GM19397 (cell line): ENCODE results near the gene TBX2.
"Not testable (repeated sequence)": the region's sequence is repeated elsewhere in the genome, so short reads cannot be mapped to it uniquely, and the experiment has no call there.

Experiments
- ATAC-seq: cut with Tn5 transposase; IDR thresholded peaks from one replicate; pipeline ENCODE4 v1.9.1; 2021; ENCODE audit warnings: mild to moderate bottlenecking, moderate library complexity; ENCODE audit not compliant: unreplicated experiment

Gene TBX2

DNA sequence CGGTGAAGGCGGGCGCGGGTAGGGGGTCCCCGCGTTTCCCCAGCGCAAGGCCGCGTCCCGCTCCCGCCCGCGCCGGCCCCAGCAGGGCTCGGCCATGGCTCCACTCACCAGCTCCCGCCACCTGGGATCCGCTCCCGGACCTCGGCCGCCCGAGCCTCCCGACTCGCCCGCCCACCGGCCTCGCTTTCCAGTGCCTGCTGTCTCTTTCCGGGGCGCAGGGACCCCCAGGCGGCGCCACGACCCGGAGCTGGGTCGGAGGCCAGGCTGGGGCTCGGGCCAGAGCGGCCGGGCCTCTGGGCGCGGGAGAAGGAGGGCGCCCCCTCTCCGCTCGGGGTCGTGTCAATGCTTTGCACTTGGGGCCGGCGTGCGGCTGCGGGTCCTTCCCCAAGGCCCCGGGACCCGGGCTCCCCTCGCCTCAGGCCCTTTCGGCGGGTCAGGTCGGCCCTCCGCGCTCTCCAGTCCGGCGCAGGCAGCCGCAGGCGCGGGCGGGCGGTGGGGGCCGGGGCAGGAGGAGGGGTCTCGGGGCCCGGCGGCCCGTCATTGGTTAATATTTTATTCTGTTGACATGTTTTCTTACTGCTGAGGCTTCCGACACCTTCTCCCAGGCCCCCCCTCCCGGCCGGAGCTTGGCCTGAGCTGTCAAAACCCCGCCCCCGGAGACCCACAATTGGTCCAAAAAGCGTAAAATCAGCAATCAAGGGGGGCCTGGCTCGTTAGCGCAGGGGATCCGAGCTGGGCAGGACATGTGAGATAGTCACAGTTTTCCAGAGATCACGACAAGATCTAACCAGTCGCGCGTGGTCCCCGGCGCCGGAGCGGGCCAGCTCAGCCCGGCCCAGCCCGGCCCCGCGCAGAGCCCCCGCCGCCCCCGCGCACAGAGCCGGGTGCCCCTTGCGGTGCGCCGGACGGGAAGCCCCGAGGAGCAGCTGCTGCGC, at the start of gene TBX2:
Gene TBX2, plus strand, starts transcription at position 713 of the 935 bp plus-strand sequence. CDS start 334 bp downstream, outside the sequence.
- ATAC-seq: no peak

DNA sequence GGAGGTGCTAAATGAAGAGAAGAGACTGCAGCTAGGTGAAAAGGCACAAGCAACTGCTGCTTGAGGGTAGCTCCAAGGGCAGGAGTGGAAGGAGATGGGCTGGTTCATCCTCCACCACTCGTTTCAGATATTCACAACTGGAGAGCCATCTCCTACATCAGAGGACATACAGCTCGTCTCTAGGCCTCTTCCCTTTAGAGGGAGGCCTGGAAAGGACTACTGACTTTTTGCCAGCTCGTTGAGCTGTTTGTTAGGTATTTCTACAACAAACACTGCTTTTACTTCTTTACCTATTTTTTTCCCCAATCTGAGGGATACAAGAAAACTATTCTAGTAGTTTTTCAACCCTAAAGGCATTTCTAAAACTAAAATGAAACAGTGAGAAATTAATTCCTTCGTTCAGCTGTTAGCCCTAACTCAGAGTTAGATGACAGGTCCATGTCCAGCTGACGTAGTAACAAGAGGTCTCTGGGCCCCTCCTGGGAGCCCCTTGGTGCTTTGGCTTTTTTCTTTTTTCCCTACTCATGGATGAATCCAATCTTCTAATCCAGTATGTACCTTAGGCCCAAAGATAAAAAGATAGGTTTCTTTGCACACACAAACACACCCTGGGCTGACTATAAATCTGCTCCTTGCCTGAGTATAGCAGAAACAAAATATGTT, 47.8 kb upstream of the TBX2 start:
- ATAC-seq: no peak

DNA sequence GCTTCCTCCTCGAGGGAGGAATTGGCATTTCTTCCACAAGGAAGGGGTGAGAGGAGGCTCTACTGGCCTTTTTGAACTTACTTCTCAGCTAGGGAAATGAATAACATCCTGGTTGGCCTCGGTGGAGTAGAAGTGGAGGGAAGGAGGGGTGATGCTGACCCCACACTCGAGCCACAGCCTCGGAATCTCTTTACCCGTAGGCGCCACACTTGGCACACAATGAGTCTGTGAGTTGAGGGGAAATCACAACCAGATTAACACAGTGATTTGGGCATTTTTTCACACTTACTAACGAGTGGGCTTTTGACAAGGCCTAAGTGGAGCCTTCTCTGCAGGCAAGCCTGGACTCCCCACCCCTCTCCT, 47.3 kb upstream of the TBX2 start:
- ATAC-seq: no peak

DNA sequence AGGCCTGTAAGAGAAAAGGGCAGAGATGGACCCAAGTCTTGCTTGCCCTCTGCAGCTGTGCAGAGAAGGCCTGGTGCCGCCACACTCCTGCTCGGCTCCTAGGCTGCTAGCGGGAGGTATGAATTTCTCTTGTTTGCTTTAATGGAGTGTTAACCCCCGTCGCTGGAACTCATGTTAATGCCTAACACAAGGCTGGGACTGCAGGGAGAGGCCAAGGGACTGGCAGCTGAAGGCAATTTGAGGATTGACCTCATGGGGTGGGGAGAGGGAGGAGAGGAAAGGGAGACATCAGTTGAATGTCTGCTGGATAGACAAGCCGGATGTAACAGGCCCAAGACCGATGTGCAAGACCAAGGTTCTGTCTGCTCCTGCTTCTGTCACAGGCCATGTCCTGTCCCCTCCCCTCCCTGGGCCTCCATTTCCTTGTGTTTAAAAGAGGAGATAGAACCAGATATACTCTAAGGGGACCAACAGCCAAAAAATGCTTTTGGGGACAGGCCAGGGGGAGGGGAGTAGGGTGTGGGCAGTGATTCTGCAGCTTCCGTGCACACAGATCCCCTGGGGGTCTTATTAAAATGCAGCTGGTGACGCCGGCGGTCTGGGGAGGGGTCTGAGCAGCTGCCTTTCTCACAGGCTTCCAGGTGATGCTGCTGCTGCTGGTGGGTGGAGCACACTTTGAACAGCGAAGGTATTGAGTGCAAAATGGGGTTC, 46.7 kb upstream of the TBX2 start:
- ATAC-seq: no peak

DNA sequence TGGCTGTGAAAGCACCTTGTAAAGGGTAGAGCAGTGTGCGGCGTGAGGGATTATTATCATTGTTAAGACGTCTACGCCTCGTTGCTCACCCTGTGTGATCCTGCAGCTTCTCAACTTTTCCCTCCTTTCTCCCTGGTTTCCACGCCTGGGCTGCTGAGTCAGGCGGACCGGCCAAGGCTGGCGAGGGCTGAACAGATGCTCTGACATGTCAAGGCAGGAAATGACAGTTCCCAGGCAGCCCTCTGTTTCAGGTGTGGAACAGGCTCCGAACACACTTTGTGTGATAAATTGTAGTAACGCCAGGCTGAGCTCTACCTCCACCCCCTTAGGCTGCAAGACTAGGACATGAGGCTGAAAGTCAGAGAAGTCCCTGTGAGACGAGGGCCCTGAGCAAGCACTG, 46.0 kb upstream of the TBX2 start:
- ATAC-seq: no peak

DNA sequence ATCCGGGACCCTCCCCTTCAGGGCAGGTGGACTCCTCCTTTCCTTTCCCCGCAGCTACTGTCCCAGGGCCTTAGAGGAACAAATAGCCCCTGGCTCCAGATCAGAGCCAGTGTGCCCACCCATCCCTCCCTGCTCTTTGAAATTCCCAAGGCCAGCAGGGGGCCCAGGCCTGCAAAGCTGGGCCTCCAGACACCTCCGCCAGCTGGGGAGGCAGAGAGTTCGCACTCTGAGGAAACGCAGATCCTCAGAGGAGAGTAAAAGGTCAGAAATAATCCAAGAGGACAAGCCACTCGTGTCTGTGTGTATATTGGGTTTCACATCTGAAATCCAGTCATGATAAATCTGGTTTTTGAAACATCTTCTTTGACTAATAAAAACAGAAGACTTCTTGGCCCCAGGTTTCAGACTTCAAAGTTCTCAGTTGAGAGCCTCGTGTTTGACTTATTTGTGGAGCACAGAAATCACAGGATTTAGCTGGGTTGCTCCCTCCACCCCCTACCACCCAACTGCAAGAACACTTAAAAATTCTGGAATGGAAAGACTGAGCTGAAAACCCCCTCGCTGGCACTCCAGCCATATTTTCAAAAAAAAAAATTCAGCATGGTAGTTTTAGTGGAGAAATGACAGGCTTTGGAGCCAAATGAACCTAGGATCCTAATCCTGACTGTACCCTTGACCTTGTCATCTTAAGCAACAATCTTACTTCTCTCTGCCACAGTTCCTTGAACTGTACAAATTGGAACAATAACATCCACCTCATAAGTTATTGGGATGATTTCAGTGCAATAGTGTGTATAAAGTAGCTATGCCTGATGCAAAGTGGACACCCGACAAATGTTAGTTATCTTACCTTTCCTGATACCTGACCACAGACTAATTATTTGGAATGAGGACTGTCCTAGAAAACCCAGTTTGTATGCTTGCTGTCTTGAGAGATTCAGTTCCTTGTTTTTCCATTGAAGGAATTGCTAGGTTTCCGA, 44.5 kb upstream of the TBX2 start:
- no peak for ATAC-seq

DNA sequence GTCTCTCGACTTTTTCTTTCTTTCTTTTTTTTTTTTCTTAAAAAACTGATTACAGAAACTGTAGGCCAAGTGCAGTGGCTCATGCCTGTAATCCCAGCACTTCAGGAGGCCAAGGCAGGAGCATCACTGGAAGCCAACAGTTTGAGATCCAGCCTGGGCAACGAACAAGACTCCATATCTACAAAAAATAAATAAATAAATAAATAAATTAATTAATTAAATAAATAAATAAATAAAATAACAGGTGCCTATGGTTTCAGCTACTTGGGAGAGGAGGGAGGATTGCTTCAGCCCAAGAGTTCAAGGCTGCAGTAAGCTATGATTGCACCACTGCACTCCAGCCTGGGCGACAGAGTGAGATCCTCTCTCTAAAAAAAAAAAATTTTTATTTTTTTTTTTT, 42.6 kb upstream of the TBX2 start:
- ATAC-seq: not testable (repeated sequence)

DNA sequence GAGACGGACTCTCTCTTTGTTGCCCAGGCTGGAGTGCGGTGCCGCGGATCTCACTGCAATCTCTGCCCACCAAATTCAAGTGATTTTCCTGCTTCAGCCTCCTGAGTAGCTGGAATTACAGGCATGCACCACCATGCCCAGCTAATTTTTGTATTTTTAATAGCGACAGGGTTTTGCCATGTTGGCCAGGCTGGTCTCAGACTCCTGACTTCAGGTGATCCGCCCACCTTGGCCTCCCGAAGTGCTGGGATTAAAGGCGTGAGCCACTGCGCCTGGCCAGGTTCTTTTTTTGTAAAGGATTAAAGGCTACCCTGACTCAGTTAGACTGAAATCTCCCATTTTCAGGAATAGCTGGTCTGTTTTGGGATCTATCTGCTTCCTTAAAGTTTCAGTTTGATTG, 40.1 kb upstream of the TBX2 start:
- ATAC-seq: not testable (repeated sequence)

DNA sequence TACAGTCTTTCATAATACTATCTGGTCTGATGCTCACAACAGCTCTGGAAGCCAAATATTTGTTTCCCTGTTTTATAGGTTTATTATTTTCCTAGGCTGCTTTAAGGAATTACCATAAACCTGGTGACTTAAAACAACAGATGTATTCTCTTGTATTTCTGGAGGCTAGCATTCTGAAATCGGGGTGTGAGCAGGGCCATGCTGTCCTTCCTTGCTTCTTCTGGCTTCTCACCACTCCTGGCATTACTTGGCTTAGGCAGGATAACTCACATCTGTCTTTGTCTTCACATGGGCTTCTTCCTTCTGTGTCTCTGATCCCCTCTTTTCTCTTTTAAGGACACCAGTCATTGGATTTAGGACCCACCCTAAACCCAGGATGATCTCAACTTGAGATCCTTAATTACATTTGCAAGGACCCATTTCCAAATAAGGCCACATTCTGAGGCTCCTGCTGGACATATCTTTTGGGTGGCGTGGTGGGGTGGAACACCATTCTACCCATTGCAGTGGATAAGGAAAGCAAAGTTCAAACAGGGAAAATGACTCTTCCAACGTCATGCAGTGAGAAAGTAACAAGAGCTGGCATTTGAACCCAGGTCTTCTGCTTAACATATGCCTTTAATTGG, 39.2 kb upstream of the TBX2 start:
- no peak for ATAC-seq

DNA sequence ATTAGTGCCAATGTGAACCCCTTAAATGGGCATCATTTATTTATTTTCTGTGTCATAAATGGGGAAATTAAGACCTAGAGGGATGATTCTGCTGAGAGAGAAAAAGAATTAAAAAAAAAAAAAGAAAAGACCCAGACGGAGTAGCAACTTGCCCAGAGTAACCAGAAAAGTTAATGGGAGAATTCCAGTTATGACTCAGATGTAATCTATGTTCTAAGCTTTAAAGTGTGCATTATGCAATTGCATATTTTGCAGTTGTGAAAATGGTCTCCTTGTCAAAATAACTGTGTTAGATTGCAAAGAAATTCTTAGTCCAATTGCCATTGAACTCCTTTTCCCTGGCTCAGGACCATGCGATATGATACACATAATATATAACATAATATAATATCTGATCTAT, 38.6 kb upstream of the TBX2 start:
- no peak for ATAC-seq

DNA sequence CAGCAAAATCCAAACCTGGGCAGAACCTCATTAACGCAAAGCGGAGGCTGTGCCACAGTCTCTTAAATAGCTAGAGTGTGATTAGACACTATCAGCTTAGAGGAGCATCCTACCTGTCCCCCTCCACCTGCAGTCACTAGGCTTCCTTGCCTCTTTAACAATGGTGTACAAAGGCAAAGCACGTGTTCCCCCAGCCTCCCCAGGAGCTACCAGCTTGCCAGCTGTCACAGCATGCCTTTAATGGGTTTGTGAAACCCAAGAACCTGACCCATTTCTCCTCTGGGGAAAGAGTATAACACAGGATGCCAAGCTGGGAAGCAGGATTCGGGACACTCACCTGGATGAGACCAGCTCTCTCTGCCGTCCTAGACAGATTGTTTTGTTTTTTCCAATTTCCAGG, 37.2 kb upstream of the TBX2 start:
- no peak for ATAC-seq

DNA sequence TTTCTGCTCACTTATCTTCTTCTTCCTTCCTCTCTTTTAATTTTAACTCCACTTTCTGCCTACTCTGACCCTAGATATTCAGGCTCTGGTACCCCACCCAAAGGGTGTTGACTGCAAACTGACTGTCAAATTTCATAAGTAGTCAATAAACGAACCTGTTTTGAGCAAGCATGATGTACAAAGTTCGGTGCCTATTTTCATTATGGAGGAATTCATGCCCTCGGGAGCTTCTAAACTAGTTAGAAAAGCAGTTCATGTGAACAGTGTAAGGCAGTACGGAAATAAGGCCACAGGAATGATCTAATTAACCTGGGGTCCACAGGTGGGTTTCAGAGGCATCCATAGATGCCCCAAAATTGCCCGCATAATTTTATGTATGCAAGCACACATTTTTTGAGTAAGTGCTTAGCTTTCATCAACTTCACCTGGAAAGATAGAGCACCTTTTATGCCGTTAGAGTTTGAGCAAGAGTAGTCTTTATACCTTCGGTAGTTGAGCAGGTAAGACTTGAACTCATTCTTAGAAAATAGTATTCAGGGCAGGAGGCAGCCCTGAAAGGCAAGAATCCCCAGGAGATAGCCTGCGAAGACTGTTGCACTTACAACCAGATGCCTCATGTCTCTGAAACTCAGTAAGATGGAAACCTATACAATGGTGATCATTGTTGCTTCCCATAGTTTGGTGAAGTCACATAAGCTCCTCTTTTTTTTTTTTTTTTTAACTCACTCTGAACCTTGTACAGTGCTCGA, 36.6 kb upstream of the TBX2 start:
- no peak for ATAC-seq

DNA sequence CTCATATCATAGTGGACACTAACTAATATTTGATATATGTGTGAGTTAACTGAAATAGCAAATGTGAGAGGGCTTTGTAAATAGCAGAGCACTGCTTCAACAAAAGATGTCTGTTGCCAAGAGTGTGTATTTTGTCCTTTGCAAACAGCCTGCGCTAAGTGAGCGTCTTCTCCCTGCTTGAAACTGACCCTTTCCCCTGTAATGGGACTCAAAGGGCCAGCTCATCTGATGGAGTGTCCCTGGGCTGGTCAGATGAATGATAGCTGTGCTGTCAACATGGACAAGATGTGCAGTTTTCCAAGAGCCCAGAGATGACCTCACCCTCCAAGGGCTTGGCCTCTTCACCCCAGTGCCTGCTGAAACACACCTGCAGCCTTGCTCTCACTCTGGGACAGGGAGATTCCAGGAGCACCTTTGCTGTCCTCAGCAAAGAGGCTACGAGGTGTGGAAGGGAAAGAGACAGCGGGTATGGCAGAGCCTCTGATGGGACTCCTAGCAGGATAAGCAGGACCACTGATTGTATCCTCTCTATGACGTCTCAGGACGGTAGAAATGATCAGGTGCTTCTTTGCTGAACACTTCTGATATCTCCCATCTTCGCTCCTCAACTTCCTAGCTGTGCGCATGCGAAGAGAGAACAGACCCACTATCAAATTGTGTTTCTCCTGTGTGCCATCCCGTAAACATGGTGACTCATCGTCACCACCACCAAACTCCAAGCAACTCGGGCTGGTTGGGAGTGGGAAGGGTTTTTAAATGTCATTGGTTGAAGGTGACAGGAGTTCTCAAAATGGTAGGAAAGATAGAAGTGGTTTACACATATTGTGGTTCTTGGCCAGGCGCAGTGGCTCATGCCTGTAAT, 35.8 kb upstream of the TBX2 start:
- no peak for ATAC-seq

DNA sequence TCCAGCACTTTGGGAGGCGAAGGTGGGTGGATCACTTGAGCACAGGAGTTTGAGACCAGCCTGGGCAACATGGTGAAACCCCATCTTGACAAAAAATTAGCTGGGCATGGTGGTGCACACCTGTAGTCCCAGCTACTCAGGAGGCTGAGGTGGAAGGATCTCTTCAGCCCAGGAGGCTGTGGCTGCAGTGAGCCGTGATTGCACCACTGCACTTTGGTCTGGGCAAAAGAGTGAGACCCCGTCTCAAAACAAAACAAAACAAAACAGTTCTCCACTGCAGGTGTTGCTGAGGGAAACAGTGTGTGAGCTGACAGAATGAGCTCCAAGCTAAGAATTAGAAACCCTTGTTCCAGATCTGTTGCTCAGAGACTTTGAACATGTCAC, 35.2 kb upstream of the TBX2 start:
- no peak for ATAC-seq

DNA sequence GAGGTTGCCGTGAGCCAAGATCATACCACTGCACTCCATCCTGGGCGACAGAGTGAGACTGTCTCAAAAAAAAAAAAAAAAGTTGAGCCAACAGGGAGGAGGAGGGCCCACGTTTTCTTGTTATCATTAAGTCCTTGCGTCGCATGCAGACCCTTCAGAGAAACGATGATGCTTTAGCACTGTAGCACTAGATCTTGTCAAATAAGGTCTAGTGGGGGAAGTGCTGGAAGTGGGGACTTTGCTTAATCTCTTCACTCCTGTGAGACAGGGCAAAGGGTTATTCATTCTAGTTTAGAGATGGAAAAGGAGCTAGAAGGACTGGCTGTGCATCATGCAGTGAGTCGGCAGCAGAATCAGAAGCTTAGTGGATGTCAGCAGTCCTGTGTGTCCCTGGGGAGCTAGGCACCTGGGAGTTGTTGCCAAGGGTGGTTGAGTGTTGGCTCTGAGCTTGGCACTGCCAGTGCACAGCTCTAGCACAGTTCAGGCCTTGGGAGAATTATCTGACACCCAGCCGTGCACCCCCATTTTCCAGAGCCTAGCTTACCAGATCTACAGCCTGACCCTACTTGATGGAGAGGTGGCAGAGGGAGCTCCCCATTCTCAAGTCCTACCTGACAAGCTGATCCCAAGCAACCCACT, 33.4 kb upstream of the TBX2 start:
- no peak for ATAC-seq

DNA sequence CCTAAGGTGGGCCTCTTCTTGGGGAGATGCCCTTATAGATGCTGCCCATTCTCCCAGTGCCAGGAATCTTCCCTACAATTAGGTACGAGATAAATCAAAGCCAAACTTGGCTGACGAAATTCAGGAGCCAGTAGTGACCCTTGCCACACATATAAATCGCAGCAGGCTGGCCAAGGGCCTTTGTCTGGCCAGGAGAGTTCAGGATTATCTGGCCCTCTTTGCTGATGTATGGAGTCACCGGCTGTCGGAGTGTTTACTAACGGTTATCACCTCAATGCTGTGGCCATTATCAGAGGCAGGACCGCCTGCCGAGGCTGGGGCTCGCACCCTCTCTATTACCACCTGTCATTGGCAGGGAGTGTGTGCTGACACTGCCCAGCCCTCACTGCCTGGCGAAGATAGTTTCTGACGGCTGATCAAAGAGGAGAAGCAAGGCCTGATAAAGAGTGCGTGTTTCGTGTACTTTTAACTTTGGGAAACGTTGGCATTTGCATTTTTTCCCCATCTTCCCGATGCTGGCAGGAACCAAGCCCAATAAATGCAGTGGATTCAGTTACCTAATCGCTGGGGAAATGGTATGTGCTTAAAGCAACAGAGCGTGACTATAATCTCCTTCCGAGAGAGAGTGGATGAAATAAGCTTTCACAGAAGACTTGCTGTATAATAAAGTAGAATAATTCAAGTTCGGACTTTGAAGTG, 32.8 kb upstream of the TBX2 start:
- ATAC-seq: no peak

DNA sequence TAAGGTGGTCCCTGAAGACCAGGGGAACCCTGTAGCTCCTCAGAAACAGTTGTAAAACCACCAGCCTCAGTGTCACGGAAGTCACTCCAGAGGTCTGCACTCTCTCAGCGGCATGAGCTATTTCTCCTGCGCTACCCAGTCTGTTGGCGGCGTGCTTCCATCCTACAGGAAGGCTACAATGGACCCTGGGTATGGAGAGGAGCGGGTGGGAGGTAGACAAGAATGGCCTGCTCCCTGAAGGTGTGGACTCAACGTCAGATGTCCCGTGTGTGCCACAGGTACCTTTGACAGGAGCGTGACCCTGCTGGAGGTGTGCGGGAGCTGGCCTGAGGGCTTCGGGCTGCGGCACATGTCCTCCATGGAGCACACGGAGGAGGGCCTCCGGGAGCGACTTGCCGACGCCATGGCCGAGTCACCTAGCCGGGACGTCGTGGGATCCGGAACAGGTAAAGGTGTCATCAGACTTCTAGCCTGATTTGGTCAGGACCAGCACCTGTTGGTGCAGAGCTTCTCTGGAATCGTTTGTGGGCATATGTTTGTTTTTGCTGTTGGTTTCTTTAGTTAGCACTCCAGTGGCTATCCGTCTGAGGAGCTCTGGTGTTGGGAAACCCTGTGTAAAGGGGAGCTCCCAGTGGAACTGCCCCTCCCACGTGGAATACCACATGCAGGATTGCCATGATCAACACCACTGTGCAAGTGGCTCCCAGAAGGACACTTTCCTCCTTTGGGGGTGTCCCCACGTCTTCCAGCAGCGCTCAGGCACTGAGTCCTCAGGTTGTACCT, 31.4 kb upstream of the TBX2 start:
- ATAC-seq: no peak
